ENCODE measurements around the gene LMOD3. TPM values are rescaled to one million over a fixed set of nuclear protein-coding genes. Genes with fewer than 3 reads are reported as not detected.

Gene LMOD3
- not detected in 2 replicates for total RNA-seq

DNA sequence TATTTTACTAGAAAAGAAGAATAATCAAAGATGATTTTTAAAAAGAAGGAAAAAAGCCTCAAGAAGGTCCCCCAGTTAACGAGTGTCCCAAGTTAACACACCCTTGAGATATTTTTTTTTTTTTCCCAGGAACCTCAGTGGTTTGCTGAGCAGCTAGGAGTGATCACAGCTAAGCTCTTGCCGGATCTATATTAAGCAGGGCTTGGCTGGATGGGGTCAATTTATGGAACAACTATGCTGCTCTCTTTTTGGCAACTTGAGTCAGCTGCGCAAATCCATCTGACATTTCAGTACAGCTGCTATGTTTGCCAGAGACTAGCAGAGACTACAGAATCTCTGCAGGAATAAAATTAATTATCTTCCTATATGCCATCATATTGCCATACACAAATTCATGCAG lies at the start of gene LMOD3:
LMOD3 (minus strand) TSS at position 193 of the 400 bp plus-strand sequence. CDS start 209 bp downstream, outside the sequence.
- Mint-ChIP-seq H3K27me3 (ENCODE audit: insufficient read depth) (peaks cover 7% of the 10 kb centered on the region), H3K4me1 (ENCODE audit: low read depth) (peaks cover 7% of the 10 kb centered on the region), H3K9me3 (no peaks in the 10 kb centered on the region), H3K36me3 (ENCODE audit: low read depth) (no peaks in the 10 kb centered on the region), H3K4me3 (no peak within 1 kb of the TSS), H3K27ac (no peak within 1 kb of the TSS)
- intact Hi-C loops (cut with micrococcal nuclease) = loop anchor here (5.0 kb wide), 1 partner anchor 825 kb away; no protein-coding TSS in a partner anchor
- no peak for DNase-seq (ENCODE audit: low spot score)

DNA sequence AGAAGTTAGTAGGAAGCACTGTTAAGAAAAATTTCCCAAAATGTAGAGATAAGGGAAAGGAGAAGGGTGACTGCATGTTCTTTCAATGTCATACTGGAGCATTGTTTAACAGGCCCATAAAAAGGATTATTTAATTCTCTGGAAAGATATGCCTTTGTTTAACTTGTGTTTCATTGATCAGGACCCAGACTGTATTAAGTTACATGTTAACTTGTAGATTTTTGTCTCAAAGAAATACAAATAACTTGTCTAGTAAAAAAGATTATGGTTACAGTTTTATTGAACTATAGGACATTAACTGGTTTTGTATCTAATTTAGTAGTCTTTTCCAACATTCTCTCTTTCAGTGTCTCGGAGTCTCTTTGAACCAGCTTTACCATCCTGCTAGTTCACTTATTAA lies 49.7 kb upstream of the LMOD3 start:
- H3K36me3 Mint-ChIP-seq (ENCODE audit: low read depth) = peaks cover 66% of the 10 kb centered on the region
- H3K27ac Mint-ChIP-seq = peak overlapping the region; percentile 18
- H3K4me1 Mint-ChIP-seq (ENCODE audit: low read depth) = peaks cover 19% of the 10 kb centered on the region
- H3K4me3 Mint-ChIP-seq = no peak overlapping the region
- no peaks in the 10 kb centered on the region for H3K27me3 Mint-ChIP-seq (ENCODE audit: insufficient read depth)
- no peaks in the 10 kb centered on the region for H3K9me3 Mint-ChIP-seq
- intact Hi-C loops (cut with micrococcal nuclease) = no loop called here
- no peak for DNase-seq (ENCODE audit: low spot score)

DNA sequence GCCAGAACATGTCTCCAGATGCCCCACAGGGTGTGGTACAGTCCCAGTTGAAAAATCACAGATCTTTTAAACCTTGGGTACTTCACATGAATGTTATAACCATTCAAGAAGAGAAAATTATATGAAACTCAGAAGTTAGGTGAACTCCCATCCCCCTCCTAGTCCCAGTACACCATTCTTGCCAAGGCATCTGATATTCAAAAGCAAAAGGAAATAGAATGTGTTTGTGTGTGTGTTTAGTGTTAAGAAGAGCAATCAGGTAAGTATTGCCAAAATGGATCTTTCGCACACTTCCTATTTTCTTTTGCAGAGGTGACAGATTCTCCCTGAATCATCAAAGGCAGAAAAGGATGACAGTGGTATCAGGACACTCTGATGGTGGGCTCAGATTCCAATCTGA lies 44.1 kb upstream of the LMOD3 start:
- H3K27me3 Mint-ChIP-seq (ENCODE audit: insufficient read depth) = no peaks in the 10 kb centered on the region
- intact Hi-C loops (cut with micrococcal nuclease) = no loop called here
- no peak overlapping the region for H3K27ac Mint-ChIP-seq
- H3K4me1 Mint-ChIP-seq (ENCODE audit: low read depth) = peaks cover 6% of the 10 kb centered on the region
- no peaks in the 10 kb centered on the region for H3K9me3 Mint-ChIP-seq
- DNase-seq (ENCODE audit: low spot score) = no peak
- no peak overlapping the region for H3K4me3 Mint-ChIP-seq
- H3K36me3 Mint-ChIP-seq (ENCODE audit: low read depth) = peaks cover 28% of the 10 kb centered on the region

DNA sequence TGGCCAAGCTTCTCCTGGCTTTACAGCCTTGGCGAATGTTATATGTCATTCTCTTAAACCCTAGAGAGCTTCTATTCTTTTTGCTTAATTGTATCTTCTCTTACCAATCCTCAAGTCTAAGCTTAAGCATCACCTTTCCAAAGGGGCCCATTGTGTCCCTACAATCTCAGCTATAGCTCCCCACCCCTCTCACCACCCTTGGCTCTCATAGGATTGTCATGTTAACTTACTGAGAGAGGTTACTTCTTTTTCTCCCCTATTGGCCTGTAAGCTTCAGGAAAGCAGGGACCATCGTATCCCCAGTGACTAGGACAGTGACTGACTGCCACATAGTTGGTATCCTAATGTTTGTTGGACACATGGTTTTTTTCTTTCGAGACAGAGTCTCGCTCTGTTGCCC lies 43.3 kb upstream of the LMOD3 start:
- intact Hi-C loops (cut with micrococcal nuclease) = no loop called here

DNA sequence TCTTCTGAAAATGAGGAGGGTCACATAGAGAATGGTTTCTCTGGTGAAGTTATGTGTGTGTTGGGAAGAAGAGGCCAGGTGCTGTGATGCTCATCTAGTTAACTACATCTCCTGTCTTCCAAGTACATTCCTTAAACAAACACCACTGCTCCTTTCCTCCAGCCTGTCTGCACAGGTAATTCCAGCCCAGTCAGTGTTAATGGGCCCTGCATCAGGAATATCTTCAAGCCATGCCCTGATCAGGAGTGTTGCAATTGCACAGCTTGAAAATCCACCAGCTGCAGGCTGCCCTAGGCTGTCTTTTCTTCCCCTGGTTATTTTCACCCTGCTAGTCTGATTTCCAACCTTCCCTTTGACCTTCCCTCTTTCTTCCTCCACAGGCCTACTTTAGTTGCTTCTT lies 41.9 kb upstream of the LMOD3 start:
- H3K36me3 Mint-ChIP-seq (ENCODE audit: low read depth) = peaks cover 13% of the 10 kb centered on the region
- DNase-seq (ENCODE audit: low spot score) = no peak
- intact Hi-C loops (cut with micrococcal nuclease) = no loop called here
- H3K27me3 Mint-ChIP-seq (ENCODE audit: insufficient read depth) = no peaks in the 10 kb centered on the region
- peaks cover 8% of the 10 kb centered on the region for H3K4me1 Mint-ChIP-seq (ENCODE audit: low read depth)
- no peaks in the 10 kb centered on the region for H3K9me3 Mint-ChIP-seq
- no peak overlapping the region for H3K4me3 Mint-ChIP-seq
- no peak overlapping the region for H3K27ac Mint-ChIP-seq

More for the DNA sequence above, 43.3 kb upstream of the LMOD3 start:
- Mint-ChIP-seq H3K27me3 (ENCODE audit: insufficient read depth) (no peaks in the 10 kb centered on the region), H3K4me1 (ENCODE audit: low read depth) (peaks cover 8% of the 10 kb centered on the region), H3K4me3 (no peak overlapping the region), H3K27ac (no peak overlapping the region), H3K9me3 (no peaks in the 10 kb centered on the region), H3K36me3 (ENCODE audit: low read depth) (peaks cover 21% of the 10 kb centered on the region)
- no peak for DNase-seq (ENCODE audit: low spot score)

DNA sequence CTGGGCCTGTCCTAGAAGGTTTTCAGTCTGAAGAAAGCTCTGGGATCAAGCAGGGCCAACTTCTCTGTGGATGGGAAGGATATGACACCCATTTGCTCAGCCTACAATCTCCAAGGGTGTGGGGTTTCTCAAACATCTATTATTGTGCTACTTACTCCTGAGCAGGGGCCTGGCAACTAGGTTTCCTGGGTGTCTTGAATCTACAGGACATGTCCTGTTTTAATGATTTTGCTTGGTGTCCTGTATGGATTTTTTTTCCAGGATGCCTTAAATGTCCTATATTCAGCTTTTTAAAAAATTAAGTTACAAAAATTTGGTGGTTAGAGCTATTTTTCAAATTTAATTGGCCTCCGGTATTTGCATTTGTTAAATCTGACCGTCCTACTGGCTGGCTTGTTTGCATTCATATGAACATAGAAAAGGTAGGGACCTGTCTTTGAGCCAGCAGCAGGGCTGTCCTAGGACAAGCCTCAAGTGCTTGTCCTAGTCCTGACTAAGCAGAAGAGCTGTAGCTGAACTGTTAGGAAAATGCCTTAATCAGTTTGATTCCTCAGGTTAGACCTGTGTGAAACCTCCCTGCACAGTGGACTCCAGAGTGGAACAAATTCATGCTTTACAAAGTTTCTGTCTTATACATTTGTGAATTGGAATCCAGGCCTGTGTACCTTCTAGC lies 40.0 kb upstream of the LMOD3 start:
- peaks cover 3% of the 10 kb centered on the region for H3K36me3 Mint-ChIP-seq (ENCODE audit: low read depth)
- no peaks in the 10 kb centered on the region for H3K9me3 Mint-ChIP-seq
- H3K4me1 Mint-ChIP-seq (ENCODE audit: low read depth) = peaks cover 8% of the 10 kb centered on the region
- DNase-seq (ENCODE audit: low spot score) = no peak
- H3K27ac Mint-ChIP-seq = no peak overlapping the region
- intact Hi-C loops (cut with micrococcal nuclease) = no loop called here
- no peak overlapping the region for H3K4me3 Mint-ChIP-seq
- H3K27me3 Mint-ChIP-seq (ENCODE audit: insufficient read depth) = peaks cover under 1% of the 10 kb centered on the region

DNA sequence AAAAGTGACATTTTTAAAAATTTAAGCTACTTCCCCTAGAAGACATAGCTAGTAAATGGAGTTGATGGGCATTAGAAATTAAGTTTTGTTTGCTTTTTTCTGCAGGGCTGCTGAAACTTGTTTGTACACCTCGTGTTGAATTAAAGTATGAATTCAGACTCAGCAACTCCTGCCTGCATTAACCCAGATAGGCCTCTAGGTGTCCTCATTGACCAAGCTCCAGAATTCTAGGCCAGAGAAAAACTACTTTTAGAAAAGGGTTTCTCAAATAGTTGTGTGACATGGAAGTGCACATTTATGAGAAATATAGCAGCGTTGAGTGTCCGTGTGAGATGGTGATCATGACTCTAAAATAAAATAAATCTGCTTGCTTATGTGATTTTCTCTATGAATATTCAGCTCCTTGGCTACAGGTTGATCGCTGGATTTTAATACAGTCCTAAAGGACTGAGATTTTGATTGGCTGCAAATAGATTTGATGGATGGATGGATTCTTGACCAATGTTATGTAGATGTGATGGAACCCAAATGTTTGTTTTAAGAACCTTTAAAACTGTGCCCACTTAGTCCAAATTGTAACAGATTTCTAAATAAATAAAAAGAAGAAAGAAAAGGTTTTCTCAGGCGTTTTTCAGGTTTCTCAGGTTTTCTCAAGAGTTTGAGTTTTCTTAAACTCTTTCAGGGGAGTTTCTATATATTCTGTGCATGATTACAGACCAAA lies 39.4 kb upstream of the LMOD3 start:
- no peak overlapping the region for H3K4me3 Mint-ChIP-seq
- H3K27ac Mint-ChIP-seq = peak overlapping the region; percentile 6
- H3K9me3 Mint-ChIP-seq = no peaks in the 10 kb centered on the region
- peaks cover 2% of the 10 kb centered on the region for H3K27me3 Mint-ChIP-seq (ENCODE audit: insufficient read depth)
- DNase-seq (ENCODE audit: low spot score) = peak; percentile 34
- peaks cover 8% of the 10 kb centered on the region for H3K4me1 Mint-ChIP-seq (ENCODE audit: low read depth)
- intact Hi-C loops (cut with micrococcal nuclease) = loop anchor here (1.0 to 2.0 kb wide), 8 partner anchors 40 to 787 kb away; no protein-coding TSS in a partner anchor
- no peaks in the 10 kb centered on the region for H3K36me3 Mint-ChIP-seq (ENCODE audit: low read depth)

DNA sequence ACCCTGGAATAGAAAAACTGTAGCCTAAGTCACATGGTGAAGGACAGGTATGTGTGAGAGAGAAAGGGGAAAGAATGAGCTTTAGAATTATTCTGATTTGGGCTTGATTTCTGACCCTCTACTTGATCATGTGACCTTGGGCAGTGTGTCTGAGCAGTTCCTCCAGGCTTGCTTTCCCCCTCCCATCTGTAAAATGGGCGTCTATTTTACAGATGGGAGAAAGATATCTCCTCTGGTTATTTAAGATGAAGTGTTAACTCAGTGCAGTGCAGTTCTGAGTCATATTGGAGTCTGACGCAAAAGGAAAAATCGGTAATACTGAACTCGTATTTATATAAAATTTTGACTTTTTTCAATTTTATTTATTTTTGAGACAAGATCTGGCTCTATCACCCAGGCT lies 38.1 kb upstream of the LMOD3 start:
- peaks cover 8% of the 10 kb centered on the region for H3K4me1 Mint-ChIP-seq (ENCODE audit: low read depth)
- no peak overlapping the region for H3K4me3 Mint-ChIP-seq
- intact Hi-C loops (cut with micrococcal nuclease) = loop anchor here (2.0 kb wide), 1 partner anchor 274 kb away; no protein-coding TSS in a partner anchor
- H3K9me3 Mint-ChIP-seq = no peaks in the 10 kb centered on the region
- no peak for DNase-seq (ENCODE audit: low spot score)
- H3K27ac Mint-ChIP-seq = no peak overlapping the region
- H3K27me3 Mint-ChIP-seq (ENCODE audit: insufficient read depth) = peaks cover 6% of the 10 kb centered on the region
- no peaks in the 10 kb centered on the region for H3K36me3 Mint-ChIP-seq (ENCODE audit: low read depth)

DNA sequence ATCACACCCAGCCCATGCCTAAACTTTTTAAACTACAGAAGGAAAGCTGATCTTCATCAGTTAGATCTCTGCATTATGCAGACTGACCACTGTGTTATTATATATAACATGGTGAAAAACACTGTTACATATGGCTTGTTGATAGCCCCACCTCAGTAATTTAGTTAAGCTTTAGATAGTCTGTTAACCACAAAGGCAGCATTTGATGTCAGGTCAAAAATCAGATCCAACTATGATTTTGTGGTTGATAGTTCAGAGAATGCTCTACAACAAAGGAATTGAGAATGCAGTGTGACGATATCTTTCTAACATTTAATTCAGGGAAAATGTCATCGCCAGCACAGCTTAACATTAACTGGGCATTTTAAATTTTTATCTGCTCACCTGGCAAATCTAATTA lies 37.7 kb upstream of the LMOD3 start:
- H3K27ac Mint-ChIP-seq = no peak overlapping the region
- peaks cover 8% of the 10 kb centered on the region for H3K4me1 Mint-ChIP-seq (ENCODE audit: low read depth)
- peaks cover 6% of the 10 kb centered on the region for H3K27me3 Mint-ChIP-seq (ENCODE audit: insufficient read depth)
- no peaks in the 10 kb centered on the region for H3K9me3 Mint-ChIP-seq
- no peaks in the 10 kb centered on the region for H3K36me3 Mint-ChIP-seq (ENCODE audit: low read depth)
- DNase-seq (ENCODE audit: low spot score) = no peak
- H3K4me3 Mint-ChIP-seq = no peak overlapping the region
- intact Hi-C loops (cut with micrococcal nuclease) = loop anchor here (2.0 kb wide), 1 partner anchor 275 kb away; no protein-coding TSS in a partner anchor

DNA sequence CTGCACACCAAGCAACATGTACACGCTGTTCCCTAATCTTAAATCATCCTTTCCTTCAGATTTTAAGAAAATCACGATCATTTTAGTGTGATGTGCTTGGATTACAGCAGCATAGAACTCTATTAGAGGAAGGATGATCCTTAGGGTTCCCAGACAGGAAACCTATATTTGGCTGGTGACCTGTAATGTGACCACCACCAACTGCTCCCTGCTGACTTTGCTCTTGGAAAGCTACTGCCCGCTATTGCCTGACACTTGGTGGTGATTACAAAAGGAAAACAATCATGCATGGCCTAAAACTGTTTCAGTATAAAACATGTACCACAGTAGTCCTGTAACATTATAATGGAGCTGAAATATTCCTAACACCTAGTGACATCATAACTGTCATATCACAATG lies 27.2 kb upstream of the LMOD3 start:
- H3K27me3 Mint-ChIP-seq (ENCODE audit: insufficient read depth) = peaks cover 13% of the 10 kb centered on the region
- no peak overlapping the region for H3K27ac Mint-ChIP-seq
- no peak for DNase-seq (ENCODE audit: low spot score)
- no peaks in the 10 kb centered on the region for H3K9me3 Mint-ChIP-seq
- H3K36me3 Mint-ChIP-seq (ENCODE audit: low read depth) = no peaks in the 10 kb centered on the region
- intact Hi-C loops (cut with micrococcal nuclease) = no loop called here
- H3K4me1 Mint-ChIP-seq (ENCODE audit: low read depth) = peaks cover 6% of the 10 kb centered on the region
- H3K4me3 Mint-ChIP-seq = no peak overlapping the region

DNA sequence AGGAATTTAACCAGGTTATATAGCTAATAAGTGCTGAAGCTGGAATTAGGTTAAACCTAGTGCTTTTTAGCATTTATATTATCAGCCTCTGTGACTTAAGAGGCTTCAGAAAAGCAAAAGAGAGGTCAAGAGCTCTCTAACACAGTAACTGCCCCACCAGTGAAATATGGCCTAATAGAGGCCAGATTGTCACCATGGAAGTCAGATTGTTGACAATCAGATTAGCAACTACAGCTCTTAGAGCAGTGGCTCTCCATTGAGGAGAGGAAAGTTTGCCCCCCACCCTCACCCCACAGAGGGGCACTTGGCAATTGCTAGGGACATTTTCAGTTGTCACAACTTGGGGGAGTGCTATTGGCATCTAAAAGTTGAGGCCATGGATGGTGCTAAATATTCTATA lies 23.3 kb upstream of the LMOD3 start:
- intact Hi-C loops (cut with micrococcal nuclease) = no loop called here
- H3K4me1 Mint-ChIP-seq (ENCODE audit: low read depth) = no peaks in the 10 kb centered on the region
- no peak overlapping the region for H3K27ac Mint-ChIP-seq
- H3K36me3 Mint-ChIP-seq (ENCODE audit: low read depth) = no peaks in the 10 kb centered on the region
- H3K27me3 Mint-ChIP-seq (ENCODE audit: insufficient read depth) = peaks cover 16% of the 10 kb centered on the region
- DNase-seq (ENCODE audit: low spot score) = no peak
- H3K4me3 Mint-ChIP-seq = no peak overlapping the region
- no peaks in the 10 kb centered on the region for H3K9me3 Mint-ChIP-seq

DNA sequence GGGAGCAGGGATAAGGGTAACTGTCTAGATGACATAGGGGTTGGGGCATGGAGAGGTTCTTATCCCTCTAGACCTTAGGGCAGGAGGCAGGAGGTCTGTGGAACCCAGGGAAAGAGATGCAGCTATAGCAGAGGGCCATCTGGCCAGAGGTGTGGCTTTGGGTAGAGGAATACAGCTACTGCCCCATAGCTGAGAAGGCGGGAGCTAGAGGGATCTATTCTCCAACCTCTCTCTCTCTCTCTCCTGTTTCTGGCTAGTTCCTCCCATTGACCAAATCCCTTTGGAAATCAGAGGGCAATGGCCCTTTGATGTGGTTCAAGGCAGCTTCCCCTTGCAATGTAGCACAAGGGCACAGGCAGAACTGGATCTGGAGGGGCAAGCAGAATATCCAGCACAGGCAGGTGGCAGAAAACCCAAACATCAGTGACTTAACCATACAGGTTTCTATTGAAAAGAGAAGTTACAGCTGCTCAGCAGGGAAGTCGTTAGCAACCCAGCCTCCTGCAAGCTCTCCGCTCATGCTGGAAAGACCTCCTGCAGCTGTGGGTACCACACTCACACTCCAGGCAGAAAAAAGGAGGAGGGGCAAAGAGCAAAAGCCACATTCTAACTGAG lies 22.3 kb upstream of the LMOD3 start:
- H3K9me3 Mint-ChIP-seq = no peaks in the 10 kb centered on the region

DNA sequence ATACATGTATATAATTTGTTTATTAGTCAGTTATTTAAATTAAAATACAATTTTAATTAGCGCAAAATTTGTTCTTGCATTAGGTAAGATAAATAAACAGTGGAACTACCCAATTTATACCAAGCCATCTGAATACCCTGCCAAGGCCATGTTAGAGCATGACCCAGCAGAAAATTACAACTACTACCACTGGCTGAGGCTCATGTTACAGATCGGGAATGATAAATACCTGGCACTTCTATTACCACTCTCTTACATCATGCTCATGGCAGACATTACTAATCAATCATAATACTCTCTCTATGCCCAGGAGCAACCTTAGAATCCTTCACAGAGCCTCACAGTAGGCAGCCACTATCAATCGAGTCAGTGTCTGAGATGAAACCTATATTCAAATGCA lies 21.2 kb upstream of the LMOD3 start:
- Mint-ChIP-seq H3K36me3 (ENCODE audit: low read depth) (no peaks in the 10 kb centered on the region), H3K4me3 (no peak overlapping the region), H3K27ac (no peak overlapping the region), H3K9me3 (no peaks in the 10 kb centered on the region), H3K4me1 (ENCODE audit: low read depth) (no peaks in the 10 kb centered on the region), H3K27me3 (ENCODE audit: insufficient read depth) (peaks cover 26% of the 10 kb centered on the region)
- intact Hi-C loops (cut with micrococcal nuclease) = no loop called here
- no peak for DNase-seq (ENCODE audit: low spot score)

More for the DNA sequence above, 22.3 kb upstream of the LMOD3 start:
- Mint-ChIP-seq H3K4me3 (no peak overlapping the region), H3K36me3 (ENCODE audit: low read depth) (no peaks in the 10 kb centered on the region), H3K27ac (no peak overlapping the region), H3K4me1 (ENCODE audit: low read depth) (no peaks in the 10 kb centered on the region), H3K27me3 (ENCODE audit: insufficient read depth) (peaks cover 23% of the 10 kb centered on the region)
- intact Hi-C loops (cut with micrococcal nuclease) = no loop called here
- DNase-seq (ENCODE audit: low spot score) = no peak
